Liver (tissue), 9 donors: ENCODE results near the gene KRT16. TPM values are rescaled to one million over a fixed set of nuclear protein-coding genes. Genes with fewer than 3 reads are reported as not detected.

Experiments used
- DNase-seq: peaks from one replicate; pipeline ENCODE4 v3.0.0-alpha.2; 2017; ENCODE audit warnings: low spot score
- H3K27ac ChIP-seq, 2 donors: one replicate each; pipeline ENCODE4 v1.7.0; 2013; ENCODE audit warnings: inconsistent platforms in 2 of 2, low read length in 2 of 2, control low read depth in 1 of 2, low read depth in 1 of 2, mild to moderate bottlenecking in 1 of 2
- H3K27me3 ChIP-seq, 4 donors: one replicate each; pipeline versions ENCODE4 v1.6.1 to v1.7.0; 2013; ENCODE audit warnings: low read length in 3 of 4, inconsistent platforms in 1 of 4, mild to moderate bottlenecking in 1 of 4, moderate library complexity in 1 of 4; ENCODE audit not compliant: control insufficient read depth in 4 of 4, insufficient read depth in 4 of 4
- H3K36me3 ChIP-seq, 4 donors: one replicate each; pipeline versions ENCODE4 v1.6.1 to v1.7.0; 2013; ENCODE audit warnings: low read length in 3 of 4, mild to moderate bottlenecking in 3 of 4, low read depth in 1 of 4, moderate library complexity in 1 of 4; ENCODE audit not compliant: control insufficient read depth in 4 of 4, insufficient read depth in 3 of 4
- H3K4me1 ChIP-seq, 4 donors: one replicate each; pipeline versions ENCODE4 v1.6.1 to v1.7.0; 2013; ENCODE audit warnings: low read length in 3 of 4, mild to moderate bottlenecking in 3 of 4, moderate library complexity in 1 of 4; ENCODE audit not compliant: control insufficient read depth in 4 of 4, insufficient read depth in 4 of 4
- H3K4me3 ChIP-seq, 3 donors: one replicate each; pipeline versions ENCODE4 v1.6.1 to v1.7.0; 2013; ENCODE audit warnings: low read length in 3 of 3, control low read depth in 1 of 3, low read depth in 1 of 3, mild to moderate bottlenecking in 1 of 3
- H3K9ac ChIP-seq, 2 donors: one replicate each; pipeline ENCODE4 v1.7.0; 2013; ENCODE audit warnings: low read length in 2 of 2, mild to moderate bottlenecking in 2 of 2, moderate library complexity in 2 of 2, control low read depth in 1 of 2, low read depth in 1 of 2
- H3K9me3 ChIP-seq, 4 donors: one replicate each; pipeline versions ENCODE4 v1.6.1 to v1.7.0; 2013; ENCODE audit warnings: low read length in 3 of 4; ENCODE audit not compliant: control insufficient read depth in 4 of 4
- CTCF ChIP-seq: fragments of 150-350 bp; IDR thresholded peaks from 2 replicates; pipeline ENCODE4 v1.5.1; 2017; ENCODE audit warnings: improper control_type of control experiment, low read depth, low read length; ENCODE audit not compliant: missing input control
- EGR1 ChIP-seq, 2 donors: IDR thresholded peaks; 2 replicates each; pipeline ENCODE4 v1.6.1; 2016 to 2018; ENCODE audit warnings: antibody characterized with exemption in 2 of 2, low read depth in 2 of 2
- FOXA1 ChIP-seq: IDR thresholded peaks from 2 replicates; pipeline ENCODE4 v1.6.1; 2016; ENCODE audit warnings: antibody characterized with exemption
- FOXA2 ChIP-seq: IDR thresholded peaks from 2 replicates; pipeline ENCODE4 v1.6.1; 2016; ENCODE audit warnings: antibody characterized with exemption
- GABPA ChIP-seq, 2 donors: IDR thresholded peaks in 1 of 2; conservative IDR thresholded peaks in 1 of 2; 2 replicates each; pipeline ENCODE4 v1.6.1; 2016; ENCODE audit warnings: antibody characterized with exemption in 2 of 2, mild to moderate bottlenecking in 1 of 2, moderate library complexity in 1 of 2
- HNF4A ChIP-seq, 2 donors: conservative IDR thresholded peaks; 2 replicates each; pipeline ENCODE4 v1.6.1; 2016; ENCODE audit warnings: antibody characterized with exemption in 2 of 2, mild to moderate bottlenecking in 2 of 2
- HNF4G ChIP-seq: IDR thresholded peaks from 2 replicates; pipeline ENCODE4 v1.6.1; 2016; ENCODE audit warnings: antibody characterized with exemption
- JUND ChIP-seq, 2 donors: IDR thresholded peaks; 2 replicates each; pipeline ENCODE4 v1.6.1; 2016; ENCODE audit warnings: antibody characterized with exemption in 2 of 2
- NR2F2 ChIP-seq: IDR thresholded peaks from 2 replicates; pipeline ENCODE4 v1.6.1; 2016; ENCODE audit warnings: antibody characterized with exemption
- RAD21 ChIP-seq, 2 donors: IDR thresholded peaks; 2 replicates each; pipeline ENCODE4 v1.6.1; 2016; ENCODE audit warnings: antibody characterized with exemption in 2 of 2, mild to moderate bottlenecking in 2 of 2
- REST ChIP-seq: IDR thresholded peaks from 2 replicates; pipeline ENCODE4 v1.6.1; 2016; ENCODE audit warnings: antibody characterized with exemption, mild to moderate bottlenecking
- RXRA ChIP-seq, 2 donors: IDR thresholded peaks; 2 replicates each; pipeline ENCODE4 v1.6.1; 2017 to 2018; ENCODE audit warnings: antibody characterized with exemption in 2 of 2, mild to moderate bottlenecking in 1 of 2
- SP1 ChIP-seq: IDR thresholded peaks from 2 replicates; pipeline ENCODE4 v1.6.1; 2018; ENCODE audit warnings: antibody characterized with exemption, mild to moderate bottlenecking
- TAF1 ChIP-seq: conservative IDR thresholded peaks from 2 replicates; pipeline ENCODE4 v1.6.1; 2016; ENCODE audit warnings: antibody characterized with exemption, mild to moderate bottlenecking
- YY1 ChIP-seq: IDR thresholded peaks from 2 replicates; pipeline ENCODE4 v1.6.1; 2016; ENCODE audit warnings: antibody characterized with exemption, mild to moderate bottlenecking
- ZBTB33 ChIP-seq: IDR thresholded peaks from 2 replicates; pipeline ENCODE4 v1.6.1; 2016; ENCODE audit warnings: antibody characterized with exemption
- WGBS: extraction: QIAGEN DNeasy Blood & Tissue Kit; methylation state at CpG from one replicate; pipeline ENCODE4 v1.1.7; 2013; 5-methylcytosine and 5-hydroxymethylcytosine counted together
- polyA plus RNA-seq, 2 donors: library from polyadenylated mRNA; stranded (reverse) in 1 of 2; unstranded in 1 of 2; fragments of 200-250 nt in 1 of 2; fragments of >200 nt in 1 of 2; fragmentation: Nextera tagmentation in 1 of 2; extraction: Ambion mirVana in 1 of 2; gene quantifications; one replicate each; pipeline versions ENCODE4 v1.2.1 to v1.2.3, GENCODE V29; 2013 to 2015
- total RNA-seq, 2 donors: library from RNA; depleted of rRNA; stranded (reverse); fragments of >200 nt; gene quantifications; one replicate each; pipeline ENCODE4 v1.2.3, GENCODE V29; 2014
- TF ChIP-seq, protein P1 (sequence below): IDR thresholded peaks from 2 replicates; pipeline ENCODE4 v1.6.1; 2016; ENCODE audit warnings: antibody characterized with exemption
- TF ChIP-seq, protein P2 (sequence below): IDR thresholded peaks from 2 replicates; pipeline ENCODE4 v1.6.1; 2016; ENCODE audit warnings: antibody characterized with exemption
- donor health status: healthy.
- donor health status: healthy.
- donor health status: healthy.
- donor health status: healthy.
- donor health status: healthy.

Gene KRT16
- total and polyA plus RNA-seq, 4 donors, result not detected

- no peak for DNase-seq
Observed at GRCh38 chr17:41561554-41561953, 51.0 kb downstream of the KRT16 start.

More at GRCh38 chr17:41561554-41561953, 51.0 kb downstream of the KRT16 start:
- Histone ChIP-seq H3K9ac (no peak overlapping the region), H3K9me3 (no peaks in the 10 kb centered on the region), H3K36me3 (no peaks in the 10 kb centered on the region), H3K27me3 (peaks cover 0 to 2% (median 1%) of the 10 kb centered on the region in 4 donors), H3K4me3 (no peak overlapping the region), H3K4me1 (no peaks in the 10 kb centered on the region), H3K27ac (no peak overlapping the region)
- 75% methylated on average over 6 of the region's 6 CpGs for WGBS
- no peak for TF ChIP-seq JUND (IDR thresholded peaks at IDR 0.05)
- TF ChIP-seq FOXA1, result no peak
- no peak for TF ChIP-seq HNF4A (conservative IDR thresholded peaks at IDR 0.05)
- TF ChIP-seq TAF1, result no peak
- TF ChIP-seq, protein P1, sequence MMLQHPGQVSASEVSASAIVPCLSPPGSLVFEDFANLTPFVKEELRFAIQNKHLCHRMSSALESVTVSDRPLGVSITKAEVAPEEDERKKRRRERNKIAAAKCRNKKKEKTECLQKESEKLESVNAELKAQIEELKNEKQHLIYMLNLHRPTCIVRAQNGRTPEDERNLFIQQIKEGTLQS, result no peak
- TF ChIP-seq NR2F2, result no peak
- TF ChIP-seq RXRA (IDR thresholded peaks at IDR 0.05), result no peak
- no peak for TF ChIP-seq YY1
- TF ChIP-seq SP1, result no peak
- no peak for TF ChIP-seq EGR1 (IDR thresholded peaks at IDR 0.05; ENCODE audit: low read depth in 2 of 2)
- no peak for TF ChIP-seq FOXA2
- TF ChIP-seq GABPA (IDR thresholded peaks at IDR 0.05 in 1 of 2, conservative IDR thresholded peaks at IDR 0.05 in 1 of 2), result no peak
- no peak for TF ChIP-seq HNF4G
- no peak for TF ChIP-seq CTCF
- TF ChIP-seq ZBTB33, result no peak
- TF ChIP-seq REST, result no peak
- TF ChIP-seq, protein P2, sequence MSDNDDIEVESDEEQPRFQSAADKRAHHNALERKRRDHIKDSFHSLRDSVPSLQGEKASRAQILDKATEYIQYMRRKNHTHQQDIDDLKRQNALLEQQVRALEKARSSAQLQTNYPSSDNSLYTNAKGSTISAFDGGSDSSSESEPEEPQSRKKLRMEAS, result no peak
- TF ChIP-seq RAD21 (IDR thresholded peaks at IDR 0.05), result no peak

Other genes with a start within 250 kb of the KRT16 start
- not detected for gene KRT33B, start 243.0 kb downstream of the KRT16 start, total RNA-seq
- not detected for gene KRT33B, start 243.0 kb downstream of the KRT16 start, polyA plus RNA-seq
- gene KRT34, start 230.5 kb downstream of the KRT16 start, total RNA-seq, result not detected
- gene KRT34, start 230.5 kb downstream of the KRT16 start, polyA plus RNA-seq, result not detected
- gene KRT31, start 215.2 kb downstream of the KRT16 start, total RNA-seq, result not detected
- gene KRT31, start 215.2 kb downstream of the KRT16 start, polyA plus RNA-seq, result not detected
- not detected for gene KRT37, start 188.2 kb downstream of the KRT16 start, total RNA-seq
- not detected for gene KRT37, start 188.2 kb downstream of the KRT16 start, polyA plus RNA-seq
- gene KRT38, start 171.8 kb downstream of the KRT16 start, total RNA-seq, result not detected
- not detected for gene KRT38, start 171.8 kb downstream of the KRT16 start, polyA plus RNA-seq
- not detected for gene KRT32, start 145.4 kb downstream of the KRT16 start, total RNA-seq
- not detected for gene KRT32, start 145.4 kb downstream of the KRT16 start, polyA plus RNA-seq
- gene KRT35, start 131.6 kb downstream of the KRT16 start, total RNA-seq, result not detected
- gene KRT35, start 131.6 kb downstream of the KRT16 start, polyA plus RNA-seq, result not detected
- gene KRT36, start 122.9 kb downstream of the KRT16 start, total RNA-seq, result under 1 TPM in 1 of 2 donors, not detected in 1; 0.05 TPM
- not detected for gene KRT36, start 122.9 kb downstream of the KRT16 start, polyA plus RNA-seq
- gene KRT13, start 107.2 kb downstream of the KRT16 start, total RNA-seq, result 1 to 10 TPM in 1 of 2 donors, not detected in 1; 3.7 TPM
- gene KRT13, start 107.2 kb downstream of the KRT16 start, polyA plus RNA-seq, result 1 to 10 TPM in 1 of 2 donors, under 1 TPM in 1; 0.13 to 2.8 TPM
- gene KRT15, start 93.9 kb downstream of the KRT16 start, total RNA-seq, result not detected
- under 1 TPM in 1 of 2 donors, not detected in 1; 0.14 TPM for gene KRT15, start 93.9 kb downstream of the KRT16 start, polyA plus RNA-seq
- 1 to 10 TPM; 3.1 to 3.4 TPM for gene KRT19, start 84.5 kb downstream of the KRT16 start, total RNA-seq
- gene KRT19, start 84.5 kb downstream of the KRT16 start, polyA plus RNA-seq, result 1 to 10 TPM; 3.8 to 5.8 TPM
- not detected for gene KRT9, start 40.7 kb downstream of the KRT16 start, total RNA-seq
- gene KRT9, start 40.7 kb downstream of the KRT16 start, polyA plus RNA-seq, result not detected
- not detected for gene KRT14, start 25.9 kb downstream of the KRT16 start, total RNA-seq
- not detected for gene KRT14, start 25.9 kb downstream of the KRT16 start, polyA plus RNA-seq
- gene KRT17, start 11.8 kb upstream of the KRT16 start, total RNA-seq, result not detected
- under 1 TPM in 1 of 2 donors, not detected in 1; 0.15 TPM for gene KRT17, start 11.8 kb upstream of the KRT16 start, polyA plus RNA-seq
- gene EIF1, start 76.1 kb upstream of the KRT16 start, total RNA-seq, result 10 to 100 TPM; 56.5 to 61.0 TPM
- 100 to 1,000 TPM; 258 to 755 TPM for gene EIF1, start 76.1 kb upstream of the KRT16 start, polyA plus RNA-seq
- not detected for gene GAST, start 99.6 kb upstream of the KRT16 start, total RNA-seq
- not detected for gene GAST, start 99.6 kb upstream of the KRT16 start, polyA plus RNA-seq
- under 1 TPM; under 0.01 to 0.05 TPM for gene HAP1, start 121.9 kb upstream of the KRT16 start, total RNA-seq
- gene HAP1, start 121.9 kb upstream of the KRT16 start, polyA plus RNA-seq, result under 1 TPM; 0.02 to 0.04 TPM
- 10 to 100 TPM; 40.7 to 56.0 TPM for gene JUP, start 173.9 kb upstream of the KRT16 start, total RNA-seq
- gene JUP, start 173.9 kb upstream of the KRT16 start, polyA plus RNA-seq, result 10 to 100 TPM; 39.1 to 47.7 TPM
- 1 to 10 TPM; 2.6 to 5.6 TPM for gene P3H4, start 199.2 kb upstream of the KRT16 start, total RNA-seq
- 1 to 10 TPM; 1.7 to 2.0 TPM for gene P3H4, start 199.2 kb upstream of the KRT16 start, polyA plus RNA-seq
- 10 to 100 TPM in 1 of 2 donors, 1 to 10 TPM in 1; 6.2 to 17.6 TPM for gene FKBP10, start 200.2 kb upstream of the KRT16 start, total RNA-seq
- gene FKBP10, start 200.2 kb upstream of the KRT16 start, polyA plus RNA-seq, result 1 to 10 TPM in 1 of 2 donors, under 1 TPM in 1; 0.71 to 5.0 TPM
- gene NT5C3B, start 223.5 kb upstream of the KRT16 start, total RNA-seq, result 10 to 100 TPM; 15.3 to 32.0 TPM
- 10 to 100 TPM; 25.1 to 28.8 TPM for gene NT5C3B, start 223.5 kb upstream of the KRT16 start, polyA plus RNA-seq
- gene KLHL10, start 225.1 kb upstream of the KRT16 start, total RNA-seq, result under 1 TPM in 1 of 2 donors, not detected in 1; 0.17 TPM
- under 1 TPM; 0.03 to 0.07 TPM for gene KLHL10, start 225.1 kb upstream of the KRT16 start, polyA plus RNA-seq